HepG2 (cell line): ENCODE measurements around the gene EDAR.

Source experiments
- ARNT ChIP-seq: fragments of 450-650 bp; IDR thresholded peaks from 2 replicates; pipeline ENCODE4 v1.6.1; 2017
- ESRRA ChIP-seq: sonication (generic); formaldehyde crosslinking; IDR thresholded peaks from 2 replicates; pipeline ENCODE4 v1.5.1; 2020; ENCODE audit warnings: mild to moderate bottlenecking, low read depth, missing genetic modification reagents
- HDAC2 ChIP-seq: sonication (generic); formaldehyde crosslinking; IDR thresholded peaks from 2 replicates; pipeline ENCODE4 v1.4.0; 2020; ENCODE audit warnings: missing genetic modification reagents
- JUNB ChIP-seq: sonication (generic); formaldehyde crosslinking; IDR thresholded peaks from 2 replicates; pipeline ENCODE4 v1.8.0; 2022; ENCODE audit warnings: missing genetic modification reagents, mild to moderate bottlenecking, borderline replicate concordance
- NFE2L2 ChIP-seq: fragments of 150-350 bp; IDR thresholded peaks from 2 replicates; pipeline ENCODE4 v1.6.1; 2014; ENCODE audit warnings: low read length
- POLR2A ChIP-seq, 2 experiments: IDR thresholded peaks; 2 replicates each; pipeline ENCODE4 v1.6.1; 2011; ENCODE audit warnings: low read depth in 2 of 2, low read length in 2 of 2, mild to moderate bottlenecking in 1 of 2, moderate library complexity in 1 of 2; ENCODE audit not compliant: insufficient read depth in 1 of 2
- RNF2 ChIP-seq: fragments of 450-650 bp; conservative IDR thresholded peaks from 2 replicates; pipeline ENCODE4 v1.6.1; 2016; ENCODE audit warnings: low read depth
- SUZ12 ChIP-seq: fragments of 150-350 bp; IDR thresholded peaks from 2 replicates; pipeline ENCODE4 v1.6.1; 2014; ENCODE audit warnings: low read depth, low read length
- ZEB1 ChIP-seq: IDR thresholded peaks from 2 replicates; pipeline ENCODE4 v1.6.1; 2012; ENCODE audit warnings: mild to moderate bottlenecking, low read depth, inconsistent platforms; ENCODE audit not compliant: insufficient replicate concordance
- TF ChIP-seq, protein P1 (sequence below): sonication (generic); formaldehyde crosslinking; IDR thresholded peaks from 2 replicates; pipeline ENCODE4 v1.5.0; 2020; ENCODE audit warnings: mild to moderate bottlenecking, missing genetic modification reagents, moderate library complexity
- TF ChIP-seq, protein P2 (sequence below): sonication (generic); formaldehyde crosslinking; IDR thresholded peaks from 2 replicates; pipeline ENCODE4 v1.8.0; 2022; ENCODE audit warnings: missing genetic modification reagents, low read depth, mild to moderate bottlenecking, borderline replicate concordance

DNA sequence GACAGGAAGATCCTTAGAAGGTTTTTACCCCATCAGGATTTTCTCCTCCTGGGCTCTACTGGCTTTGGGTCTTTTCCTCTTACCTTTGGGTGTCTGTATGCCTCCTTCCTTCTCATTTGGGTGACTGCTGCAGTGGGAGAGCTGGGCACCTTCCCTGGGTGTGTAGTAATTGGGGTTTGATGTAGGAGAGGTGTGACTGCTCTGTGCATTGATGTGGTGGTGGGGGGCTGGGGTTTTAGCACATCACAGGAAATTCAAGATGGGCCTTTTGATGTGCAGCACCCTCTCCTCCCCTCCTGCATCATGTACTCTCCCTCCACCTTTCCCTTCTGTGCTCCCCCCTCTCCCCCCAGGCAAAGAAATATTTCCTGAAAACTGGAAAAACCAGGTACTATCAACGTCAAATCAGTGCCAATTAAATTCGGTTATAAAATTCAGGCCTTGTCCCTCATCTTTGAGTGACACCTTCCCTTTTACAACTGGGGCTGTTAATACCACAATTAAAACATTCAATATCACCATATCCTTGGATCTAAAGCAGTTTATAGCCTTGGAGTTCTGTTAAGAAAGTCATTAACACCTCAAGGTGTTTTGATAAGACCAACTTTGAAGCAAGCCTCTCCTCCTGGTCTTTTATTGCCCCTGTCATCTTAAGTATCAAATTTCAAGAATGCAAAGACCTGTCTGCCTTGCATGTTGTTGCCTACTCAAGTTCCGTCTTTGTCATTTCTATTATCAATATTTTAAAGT lies 23.3 kb downstream of the EDAR start:
- TF ChIP-seq SUZ12 (no peak), POLR2A (IDR thresholded peaks at IDR 0.05; ENCODE audit: insufficient read depth in 1 of 2, low read depth in 2 of 2, low read length in 2 of 2) (no peak), ESRRA (CRISPR knock-in tag) (no peak), RNF2 (no peak), HDAC2 (CRISPR knock-in tag) (no peak), ZEB1 (no peak), NFE2L2 (no peak), ARNT (no peak), JUNB (no peak)
- TF ChIP-seq, protein P1, sequence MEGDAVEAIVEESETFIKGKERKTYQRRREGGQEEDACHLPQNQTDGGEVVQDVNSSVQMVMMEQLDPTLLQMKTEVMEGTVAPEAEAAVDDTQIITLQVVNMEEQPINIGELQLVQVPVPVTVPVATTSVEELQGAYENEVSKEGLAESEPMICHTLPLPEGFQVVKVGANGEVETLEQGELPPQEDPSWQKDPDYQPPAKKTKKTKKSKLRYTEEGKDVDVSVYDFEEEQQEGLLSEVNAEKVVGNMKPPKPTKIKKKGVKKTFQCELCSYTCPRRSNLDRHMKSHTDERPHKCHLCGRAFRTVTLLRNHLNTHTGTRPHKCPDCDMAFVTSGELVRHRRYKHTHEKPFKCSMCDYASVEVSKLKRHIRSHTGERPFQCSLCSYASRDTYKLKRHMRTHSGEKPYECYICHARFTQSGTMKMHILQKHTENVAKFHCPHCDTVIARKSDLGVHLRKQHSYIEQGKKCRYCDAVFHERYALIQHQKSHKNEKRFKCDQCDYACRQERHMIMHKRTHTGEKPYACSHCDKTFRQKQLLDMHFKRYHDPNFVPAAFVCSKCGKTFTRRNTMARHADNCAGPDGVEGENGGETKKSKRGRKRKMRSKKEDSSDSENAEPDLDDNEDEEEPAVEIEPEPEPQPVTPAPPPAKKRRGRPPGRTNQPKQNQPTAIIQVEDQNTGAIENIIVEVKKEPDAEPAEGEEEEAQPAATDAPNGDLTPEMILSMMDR (CRISPR knock-in tag), result no peak
- TF ChIP-seq, protein P2, sequence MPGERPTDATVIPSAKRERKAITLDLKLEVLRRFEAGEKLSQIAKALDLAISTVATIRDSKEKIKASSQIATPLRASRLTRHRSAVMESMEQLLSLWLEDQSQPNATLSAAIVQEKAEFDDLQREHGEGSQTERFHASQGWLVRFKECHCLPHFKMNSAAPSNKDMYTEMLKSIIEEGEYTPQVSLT (CRISPR knock-in tag), result no peak
